GF-D8 (cell line): ENCODE results near the gene SARS2.
"Not testable (repeated sequence)": the region's sequence is repeated elsewhere in the genome, so short reads cannot be mapped to it uniquely, and the experiment has no call there.

Experiments
- DNase-seq: peaks from one replicate; lab custom pipeline; 2025; lab: John Stamatoyannopoulos, UW

SARS2 gene

GRCh38 chr19:38892841-38893240 is 37.7 kb downstream of the SARS2 start:
- DNase-seq, result no peak

- DNase-seq, result no peak
These were observed 38.8 kb downstream of the SARS2 start for GRCh38 chr19:38891771-38892170.

GRCh38 chr19:38890686-38891085 is 39.9 kb downstream of the SARS2 start:
- no peak for DNase-seq

- DNase-seq, result no peak
These were observed 40.8 kb downstream of the SARS2 start for GRCh38 chr19:38889803-38890202.

- DNase-seq, result no peak
These were observed 41.7 kb downstream of the SARS2 start for GRCh38 chr19:38888876-38889275.

- not testable (repeated sequence) for DNase-seq
These were observed 45.9 kb downstream of the SARS2 start for GRCh38 chr19:38884691-38885090.

- DNase-seq, result no peak
These were observed 47.3 kb downstream of the SARS2 start for GRCh38 chr19:38883286-38883685.

- no peak for DNase-seq
These were observed 49.5 kb downstream of the SARS2 start for GRCh38 chr19:38880882-38881609.

GRCh38 chr19:38880076-38880881 is 50.3 kb downstream of the SARS2 start:
- no peak for DNase-seq

- DNase-seq, result no peak
These were observed 51.2 kb downstream of the SARS2 start for GRCh38 chr19:38879400-38879751.

- no peak for DNase-seq
These were observed 51.8 kb downstream of the SARS2 start for GRCh38 chr19:38878575-38879399.

GRCh38 chr19:38877781-38878574 is 52.6 kb downstream of the SARS2 start, which contains the start of gene RINL:
Gene RINL (minus strand): TSS chr19:38878275. CDS start chr19:38876742, 1,533 bp downstream.
- DNase-seq, result peak; percentile 48

- DNase-seq, result no peak
These were observed 54.7 kb downstream of the SARS2 start for GRCh38 chr19:38875656-38876395.

GRCh38 chr19:38873400-38873799 is 57.2 kb downstream of the SARS2 start:
- not testable (repeated sequence) for DNase-seq

- DNase-seq, result no peak
These were observed 60.0 kb downstream of the SARS2 start for GRCh38 chr19:38870612-38871011.

GRCh38 chr19:38869836-38870607 is 60.5 kb downstream of the SARS2 start:
- DNase-seq, result no peak

- DNase-seq, result no peak
These were observed 61.3 kb downstream of the SARS2 start for GRCh38 chr19:38869160-38869835.

- DNase-seq, result no peak
These were observed 62.0 kb downstream of the SARS2 start for GRCh38 chr19:38868551-38868950.

- DNase-seq, result no peak
These were observed 63.3 kb downstream of the SARS2 start for GRCh38 chr19:38867171-38867780.
